Activated CD4-positive, alpha-beta T cell treated with anti-CD3 and anti-CD28 coated beads, Interleukin-2, amount 50 U/mL, for 1 hour (primary cell): Measurements from ENCODE around the gene GLIPR1L2.
A peak's percentile ranks its signal among the peaks of the same experiment; 100 is the strongest.

ENCODE experiments used
- DNase-seq: peaks from one replicate; pipeline ENCODE4 v3.0.0-alpha.2; 2020

The GLIPR1L2 gene

GRCh38 chr12:75479963-75480461 lies 89.1 kb downstream of the GLIPR1L2 start:
- DNase-seq, result no peak

DNA sequence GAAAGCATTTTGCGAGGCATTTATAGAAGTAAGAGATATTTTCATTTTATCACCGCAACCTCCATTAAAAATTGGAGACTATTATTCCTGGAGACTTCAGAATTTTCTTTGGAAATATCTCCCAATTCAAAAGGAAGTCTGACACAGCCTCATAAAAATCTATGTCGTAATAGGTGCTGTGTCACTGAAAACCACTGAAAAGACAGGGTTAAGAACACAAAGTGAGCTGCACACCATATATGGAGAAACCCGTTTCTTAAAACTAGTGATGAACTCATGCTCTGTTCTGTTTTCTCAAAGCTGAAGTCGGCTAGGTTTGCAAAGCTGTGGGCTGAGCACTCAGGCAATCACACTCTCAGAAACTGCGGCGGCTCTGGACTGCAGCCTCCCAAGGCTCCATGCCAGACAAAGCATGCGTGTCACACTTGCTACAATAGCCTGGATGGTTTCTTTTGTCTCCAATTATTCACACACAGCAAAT lies 89.6 kb downstream of the GLIPR1L2 start, which contains the start of gene GLIPR1:
GLIPR1 (plus strand) TSS at position 287 of the 481 bp plus-strand sequence; CDS start at position 413, 126 bp downstream.
- DNase-seq, result peak; percentile 69

- no peak for DNase-seq
Measured at GRCh38 chr12:75481013-75481705, 90.3 kb downstream of the GLIPR1L2 start.

- DNase-seq, result no peak
Measured at GRCh38 chr12:75481774-75482173, 90.9 kb downstream of the GLIPR1L2 start.
